ENCODE measurements around the gene FNDC3B.

Gene FNDC3B

DNA sequence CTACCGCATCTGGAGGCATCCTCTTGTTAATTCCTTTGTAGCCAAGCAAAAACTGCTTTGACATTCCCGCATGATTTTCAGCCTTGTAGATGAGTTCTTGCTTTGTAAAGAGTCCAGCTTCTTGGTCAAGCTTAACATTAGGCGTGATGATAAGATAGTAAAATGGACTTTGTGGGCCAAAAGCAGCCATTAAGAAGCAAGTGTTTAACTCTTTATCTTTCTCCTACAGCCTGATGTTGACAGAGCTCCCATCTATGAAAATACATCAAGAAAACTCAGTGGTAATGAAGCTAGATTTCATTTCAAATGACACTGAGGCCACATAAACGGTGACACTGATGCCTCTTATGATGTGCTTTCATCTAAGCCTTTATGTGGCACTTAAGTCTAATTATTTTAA, 33.2 kb downstream of the FNDC3B start:
- DNase-seq (ENCODE audit: low read depth in 2 of 2, low spot score in 1 of 2) = no peak

DNA sequence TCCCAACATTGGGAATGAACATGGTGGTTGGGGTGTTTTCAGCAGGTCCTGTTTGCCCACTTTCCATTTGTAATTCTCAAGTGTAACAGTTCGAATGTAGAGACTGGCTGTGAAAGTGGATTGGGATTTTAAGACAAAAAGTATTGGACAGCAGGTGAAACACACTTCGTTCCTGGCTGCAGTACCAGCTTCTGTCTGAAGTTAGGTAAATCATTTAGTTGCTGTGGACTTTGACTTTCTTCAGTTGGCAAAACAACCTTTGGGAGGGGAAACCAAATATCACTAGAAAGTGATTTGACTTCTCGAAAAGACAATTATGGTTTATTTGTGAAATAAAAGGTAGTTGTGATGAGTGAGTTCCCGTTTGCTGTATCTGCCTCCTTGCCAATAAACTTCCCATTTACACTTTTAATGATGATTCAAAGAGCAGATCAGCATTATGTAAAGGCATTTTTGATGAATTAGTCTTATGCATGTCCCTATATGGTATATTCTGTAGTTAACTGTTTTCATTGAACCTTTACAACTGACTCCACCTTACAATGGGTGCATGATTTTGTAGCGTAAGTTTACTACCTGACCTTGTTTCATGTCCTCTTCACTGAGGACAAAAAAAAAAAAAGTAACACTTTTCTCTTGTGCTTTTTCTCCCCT, 34.0 kb downstream of the FNDC3B start:
- no peak for DNase-seq (ENCODE audit: low read depth in 2 of 2, low spot score in 1 of 2)

DNA sequence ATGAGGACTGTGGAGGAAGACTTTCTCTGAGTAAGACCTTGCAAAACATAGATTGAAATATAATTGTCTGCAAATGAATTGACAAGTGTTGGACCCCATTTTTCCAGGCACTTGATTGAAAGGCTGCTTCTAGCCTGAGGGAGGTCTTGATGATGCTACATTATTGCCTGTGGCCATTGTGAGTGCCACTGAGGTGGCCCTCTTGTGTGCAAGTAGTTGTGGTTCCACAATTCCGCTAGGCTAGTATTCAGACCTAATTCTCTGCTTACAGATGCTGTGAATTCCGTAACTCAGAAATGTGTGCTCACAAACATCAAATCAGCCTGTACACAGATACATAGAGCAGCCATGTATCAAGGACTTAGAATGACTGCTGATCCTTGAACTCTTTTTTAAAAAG, 34.7 kb downstream of the FNDC3B start:
- no peak for DNase-seq (ENCODE audit: low read depth in 2 of 2, low spot score in 1 of 2)

DNA sequence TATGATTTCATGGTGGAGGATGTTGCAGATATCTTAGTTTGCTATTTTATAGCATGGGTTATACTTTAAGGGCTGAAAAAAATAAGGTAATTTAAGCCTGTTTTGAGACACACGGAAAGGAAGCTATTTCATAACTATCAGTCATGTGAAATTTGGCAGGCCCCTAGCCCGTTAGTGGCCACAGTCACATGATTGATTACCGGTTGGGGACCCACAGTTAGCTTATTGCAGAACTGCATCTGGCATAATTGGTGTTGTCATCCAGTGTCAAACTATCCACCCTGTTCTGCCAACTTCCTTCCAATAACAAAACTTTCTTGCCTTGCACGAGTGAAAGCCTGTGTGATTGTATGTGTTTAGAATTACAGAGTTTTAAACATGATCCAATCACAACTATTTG, 35.2 kb downstream of the FNDC3B start:
- no peak for DNase-seq (ENCODE audit: low read depth in 2 of 2, low spot score in 1 of 2)

DNA sequence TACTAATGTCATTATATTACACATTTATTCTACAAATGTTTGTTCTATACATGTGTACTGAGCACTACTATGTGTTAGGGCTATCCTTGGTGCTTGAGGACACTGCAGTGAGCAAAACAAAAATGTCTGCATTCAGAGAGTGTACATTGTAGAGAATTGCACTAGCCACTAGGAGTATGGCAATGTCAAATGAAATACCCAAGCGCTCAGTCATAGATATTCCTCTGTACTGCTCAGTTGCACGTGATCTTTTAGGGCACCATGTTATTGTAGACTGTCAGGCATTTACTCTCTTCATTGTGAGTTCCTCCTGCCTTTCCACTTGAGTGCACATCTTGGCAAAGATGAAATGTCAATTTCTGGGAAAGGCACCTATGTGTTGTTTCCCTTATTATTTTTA, 36.8 kb downstream of the FNDC3B start:
- no peak for DNase-seq (ENCODE audit: low read depth in 2 of 2, low spot score in 1 of 2)

DNA sequence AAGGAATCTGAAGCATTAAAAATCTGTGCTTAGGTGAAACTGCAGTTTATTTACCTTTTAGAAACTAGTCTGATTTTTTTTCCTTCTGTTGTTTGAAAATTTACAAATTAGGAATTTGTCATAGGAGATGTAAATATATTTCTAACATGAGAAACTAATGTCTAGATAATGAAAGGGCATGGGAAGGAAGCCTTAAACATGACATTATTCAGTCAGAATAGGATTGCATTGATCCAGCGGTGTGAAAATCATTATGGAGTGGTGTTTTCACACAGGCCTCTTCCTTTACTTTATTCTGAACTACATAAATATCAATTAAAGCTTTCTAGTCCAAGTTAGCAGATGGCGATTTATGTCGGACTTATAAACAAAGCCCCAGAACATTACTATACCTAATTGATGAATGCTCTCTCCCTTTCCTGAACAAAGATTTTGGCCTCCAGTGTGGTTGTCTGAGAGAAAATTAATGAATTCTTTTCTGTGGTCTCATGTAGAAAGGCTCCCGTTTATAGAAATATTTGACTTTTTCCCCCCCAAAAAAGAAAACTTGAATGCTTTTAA, 37.9 kb downstream of the FNDC3B start:
- DNase-seq (ENCODE audit: low read depth in 2 of 2, low spot score in 1 of 2) = no peak

DNA sequence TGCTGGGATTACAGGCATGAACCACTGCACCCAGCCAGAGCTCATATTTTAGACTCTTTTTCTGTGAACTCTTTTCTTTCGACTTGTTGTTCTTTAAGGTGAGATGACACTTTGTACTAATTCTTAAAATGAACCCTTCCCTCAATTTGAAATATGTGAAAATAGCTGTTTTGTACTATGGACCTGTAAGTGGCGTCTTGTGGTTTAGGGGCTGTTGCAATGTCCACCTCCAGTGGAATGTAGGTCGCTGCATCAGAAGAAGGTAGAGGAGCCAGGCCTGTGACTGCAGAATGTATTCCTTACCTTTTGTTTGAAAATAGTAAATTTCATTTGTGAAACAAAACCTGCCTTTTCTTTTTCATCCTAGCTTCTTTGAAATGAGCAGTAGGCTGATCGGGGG, 38.9 kb downstream of the FNDC3B start:
- no peak for DNase-seq (ENCODE audit: low read depth in 2 of 2, low spot score in 1 of 2)

DNA sequence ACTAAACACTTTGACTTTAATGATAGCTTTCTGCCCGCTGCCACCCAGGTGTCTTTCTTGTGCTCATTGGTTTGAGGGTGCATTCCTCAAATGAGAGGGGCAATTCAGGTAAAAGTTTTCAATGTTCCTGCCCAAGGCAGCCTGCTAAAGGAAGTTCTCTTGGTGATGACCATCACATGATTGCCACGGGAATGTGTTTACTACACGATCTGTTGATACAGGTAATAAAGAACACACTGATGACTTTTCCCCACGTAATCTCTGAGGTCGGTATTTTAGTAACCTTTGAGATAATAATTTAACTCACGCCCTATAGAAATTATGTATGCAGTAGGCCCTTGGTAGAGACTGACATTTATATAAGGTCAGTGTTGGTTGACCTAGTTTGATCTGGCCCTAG, 39.3 kb downstream of the FNDC3B start:
- no peak for DNase-seq (ENCODE audit: low read depth in 2 of 2, low spot score in 1 of 2)

DNA sequence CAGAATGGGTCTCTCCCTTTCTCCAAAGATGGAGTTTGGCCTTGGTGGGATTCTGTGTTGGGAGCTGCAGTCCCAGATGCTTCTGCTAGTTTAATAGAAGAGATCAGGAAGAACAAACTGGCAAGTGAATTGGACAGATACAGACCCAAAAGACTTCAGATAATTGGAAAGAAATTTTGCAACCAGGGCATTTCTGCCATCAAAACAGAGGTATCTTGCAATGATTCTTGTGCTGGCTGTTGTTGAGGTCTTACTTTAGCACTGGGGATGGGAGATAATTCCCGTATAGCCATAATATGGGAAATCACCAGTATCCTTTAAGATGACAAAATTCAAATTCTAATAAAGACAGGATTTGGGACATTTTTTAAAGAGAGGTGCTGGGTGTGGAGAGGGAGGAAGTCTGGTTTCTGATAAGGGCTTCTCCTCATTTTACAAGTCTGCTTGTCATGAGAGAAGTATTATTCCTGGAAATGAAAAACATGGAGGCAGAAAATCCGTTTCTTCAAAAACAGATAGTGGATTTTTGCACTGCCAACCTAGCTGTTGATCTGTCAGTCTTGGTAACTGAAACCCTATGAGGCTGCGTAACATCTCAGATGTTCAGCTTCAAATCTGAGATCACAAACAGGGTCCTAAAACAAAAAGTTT, 40.1 kb downstream of the FNDC3B start:
- DNase-seq (ENCODE audit: low read depth in 2 of 2, low spot score in 1 of 2) = no peak

DNA sequence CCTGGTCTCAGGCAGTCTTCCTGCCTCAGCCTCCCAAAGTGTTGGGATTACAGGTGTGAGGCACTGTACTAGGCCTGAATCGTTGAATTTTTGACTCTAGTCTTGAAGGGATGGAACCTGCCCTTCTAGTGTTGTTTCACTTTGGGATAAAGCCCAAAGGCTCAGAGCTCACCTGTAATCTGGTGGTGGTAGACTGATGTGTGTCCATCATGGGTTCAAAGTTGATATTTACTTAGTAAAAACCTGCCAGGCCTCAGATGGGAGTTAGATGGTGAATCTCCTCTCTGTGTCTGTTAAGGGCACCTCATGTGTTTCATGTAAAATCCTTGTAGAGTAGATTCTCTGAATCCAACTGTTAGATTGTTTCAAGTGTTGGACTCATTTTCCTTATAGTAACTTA, 41.1 kb downstream of the FNDC3B start:
- DNase-seq (ENCODE audit: low read depth in 2 of 2, low spot score in 1 of 2) = no peak

DNA sequence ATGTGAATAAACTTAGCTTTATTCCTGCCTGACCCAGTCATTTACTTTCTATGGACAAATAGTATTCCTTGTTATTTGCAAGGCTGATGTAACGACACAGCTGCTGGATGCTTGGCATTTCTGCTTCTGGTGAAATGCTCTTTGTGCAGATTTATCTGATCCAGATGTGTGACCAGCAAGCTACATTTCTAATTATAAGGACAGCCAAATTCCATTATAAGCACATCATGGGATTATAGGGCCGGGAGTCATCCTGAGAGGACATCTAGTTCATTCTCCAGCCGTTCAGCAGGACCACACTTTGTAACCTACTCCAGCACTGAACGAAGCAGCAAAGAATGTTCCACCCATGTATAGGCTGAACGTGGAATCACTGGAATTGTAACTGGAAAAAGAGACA, 42.9 kb downstream of the FNDC3B start:
- DNase-seq (ENCODE audit: low read depth in 2 of 2, low spot score in 1 of 2) = no peak

DNA sequence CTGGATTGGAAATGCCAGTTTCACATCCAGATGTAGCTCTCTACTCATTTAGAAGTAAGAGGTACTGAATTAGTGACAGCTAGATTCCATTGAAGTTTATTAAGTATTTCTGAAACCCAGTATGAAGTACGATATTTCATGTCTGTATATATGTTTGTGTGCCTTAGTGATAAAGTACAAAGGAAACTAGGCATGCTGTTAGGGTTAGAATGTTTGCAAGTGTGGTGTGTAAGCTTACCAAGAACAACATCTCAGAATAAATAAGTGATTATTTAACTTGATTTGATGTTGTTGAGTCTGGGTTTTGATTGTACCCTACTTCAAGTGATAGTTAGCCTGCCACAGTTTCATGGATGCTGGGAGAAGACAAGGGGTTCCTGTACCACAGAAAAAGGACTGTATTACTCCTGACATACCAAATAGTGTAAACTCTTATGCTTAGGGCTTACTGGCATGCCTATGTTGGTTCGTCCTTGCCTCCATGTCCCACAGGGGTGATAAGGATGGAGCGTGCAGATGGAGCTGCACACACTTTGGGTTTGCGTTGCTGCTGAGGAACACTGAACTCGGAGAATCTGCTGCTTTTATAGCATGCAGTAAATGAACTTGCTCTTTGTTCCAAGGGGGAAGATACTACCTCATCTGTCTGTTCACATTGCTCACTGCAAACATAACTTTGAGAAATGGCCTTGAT, 43.6 kb downstream of the FNDC3B start:
- no peak for DNase-seq (ENCODE audit: low read depth in 2 of 2, low spot score in 1 of 2)

DNA sequence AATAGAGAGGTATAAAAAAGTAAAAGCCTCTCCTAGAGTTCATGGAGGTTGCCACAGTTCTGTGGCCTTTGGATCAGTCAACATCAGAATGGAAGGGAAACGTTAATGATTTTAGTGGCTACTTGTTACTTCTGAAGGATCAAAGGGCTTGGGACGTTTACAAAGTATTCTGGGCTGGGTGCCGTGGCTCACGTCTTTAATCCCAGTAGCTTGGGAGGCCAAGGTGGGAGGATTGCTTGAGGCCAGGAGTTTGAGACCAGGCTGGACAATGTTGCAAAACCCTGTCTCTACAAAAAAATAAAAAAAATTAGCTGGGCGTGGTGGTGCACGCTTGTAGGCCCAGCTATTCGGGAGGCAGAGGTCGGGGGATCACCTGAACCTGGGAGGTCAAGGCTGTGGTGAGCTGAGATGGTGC, 44.6 kb downstream of the FNDC3B start:
- DNase-seq (ENCODE audit: low read depth in 2 of 2, low spot score in 1 of 2) = no peak

DNA sequence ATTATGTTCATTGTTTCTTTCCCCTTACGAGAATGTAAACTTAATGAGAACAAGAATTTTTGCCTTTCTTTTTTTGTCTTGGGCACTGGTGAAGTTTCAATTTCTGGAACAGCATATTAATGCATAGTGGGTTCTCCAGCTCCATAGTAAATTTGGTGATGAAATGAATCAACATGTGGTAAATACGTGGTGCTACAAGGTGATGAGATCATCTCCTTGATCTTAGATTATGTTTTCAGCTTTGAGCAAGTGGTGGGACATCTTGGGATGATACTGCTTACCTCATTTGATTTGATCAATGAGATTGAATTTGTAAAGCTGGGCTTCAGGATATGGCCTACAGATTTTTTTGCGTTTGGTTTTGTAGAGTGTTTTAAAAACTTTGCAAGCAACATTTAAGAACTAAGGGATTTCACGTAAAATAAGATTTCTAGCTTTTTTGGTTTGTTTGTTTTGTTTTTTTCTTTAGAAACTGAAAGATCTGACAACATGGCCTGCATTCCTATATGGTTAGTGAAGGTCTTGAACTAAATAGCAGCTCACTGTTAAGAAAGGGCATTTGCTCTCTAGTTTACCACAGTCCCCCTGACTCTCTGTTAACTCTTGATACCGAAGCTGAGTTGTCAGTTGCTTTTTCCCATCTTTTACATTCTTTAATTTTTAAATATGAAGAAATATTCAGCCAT, 45.6 kb downstream of the FNDC3B start:
- no peak for DNase-seq (ENCODE audit: low read depth in 2 of 2, low spot score in 1 of 2)

DNA sequence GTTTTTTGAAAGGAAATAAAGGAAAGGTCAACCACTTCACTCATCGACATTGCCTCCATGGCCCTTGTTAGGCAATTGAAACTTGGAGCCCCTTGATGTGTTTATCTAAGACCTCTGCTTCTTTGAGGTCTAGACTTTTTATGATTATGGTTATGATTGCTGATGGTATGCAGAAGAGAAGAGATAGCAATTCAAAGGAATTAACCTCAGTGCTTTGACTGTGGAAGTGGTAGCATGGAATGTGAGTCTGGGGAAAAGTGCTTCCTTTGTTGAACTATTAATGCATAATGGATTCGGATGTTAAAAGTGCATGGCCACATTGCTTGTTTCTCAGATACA, 46.1 kb downstream of the FNDC3B start:
- DNase-seq (ENCODE audit: low read depth in 2 of 2, low spot score in 1 of 2) = no peak

DNA sequence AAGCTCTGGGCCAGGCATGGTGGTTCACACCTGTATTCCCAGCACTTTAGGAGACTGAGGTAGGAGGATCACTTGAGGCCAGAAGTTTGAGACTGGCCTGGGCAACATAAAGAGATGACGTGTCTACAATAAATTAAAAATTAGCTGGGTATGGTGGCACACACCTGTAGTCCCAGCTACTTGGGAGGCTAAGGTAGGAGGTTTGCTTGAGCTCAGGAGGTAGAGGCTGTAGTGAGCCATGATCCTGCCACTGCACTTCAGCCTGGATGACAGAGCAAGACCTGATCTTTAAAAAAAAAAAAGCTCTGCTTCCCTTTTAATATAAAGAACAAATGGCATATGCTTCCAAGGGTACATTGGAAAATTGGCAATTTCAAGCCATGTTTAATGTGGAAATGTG, 46.7 kb downstream of the FNDC3B start:
- DNase-seq (ENCODE audit: low read depth in 2 of 2, low spot score in 1 of 2) = no peak

DNA sequence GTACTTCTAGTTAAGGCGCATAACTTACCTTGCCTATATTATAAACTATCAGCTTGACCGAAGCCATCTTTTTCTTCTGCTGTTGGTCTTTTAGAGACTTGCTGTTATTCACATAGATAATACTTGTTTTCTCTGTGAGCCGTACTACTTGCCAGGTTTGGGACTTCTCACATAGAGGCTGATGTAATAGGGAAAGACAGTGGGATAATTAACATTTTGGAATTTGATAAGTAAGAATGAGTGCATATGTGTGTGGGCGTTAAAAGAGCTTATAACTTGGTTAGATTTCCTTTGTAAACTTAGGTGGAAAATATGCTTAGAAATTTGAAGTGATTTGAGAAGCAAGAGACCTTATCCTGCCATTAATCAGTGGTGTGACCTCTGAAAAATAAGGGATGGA, 47.8 kb downstream of the FNDC3B start:
- no peak for DNase-seq (ENCODE audit: low read depth in 2 of 2, low spot score in 1 of 2)

DNA sequence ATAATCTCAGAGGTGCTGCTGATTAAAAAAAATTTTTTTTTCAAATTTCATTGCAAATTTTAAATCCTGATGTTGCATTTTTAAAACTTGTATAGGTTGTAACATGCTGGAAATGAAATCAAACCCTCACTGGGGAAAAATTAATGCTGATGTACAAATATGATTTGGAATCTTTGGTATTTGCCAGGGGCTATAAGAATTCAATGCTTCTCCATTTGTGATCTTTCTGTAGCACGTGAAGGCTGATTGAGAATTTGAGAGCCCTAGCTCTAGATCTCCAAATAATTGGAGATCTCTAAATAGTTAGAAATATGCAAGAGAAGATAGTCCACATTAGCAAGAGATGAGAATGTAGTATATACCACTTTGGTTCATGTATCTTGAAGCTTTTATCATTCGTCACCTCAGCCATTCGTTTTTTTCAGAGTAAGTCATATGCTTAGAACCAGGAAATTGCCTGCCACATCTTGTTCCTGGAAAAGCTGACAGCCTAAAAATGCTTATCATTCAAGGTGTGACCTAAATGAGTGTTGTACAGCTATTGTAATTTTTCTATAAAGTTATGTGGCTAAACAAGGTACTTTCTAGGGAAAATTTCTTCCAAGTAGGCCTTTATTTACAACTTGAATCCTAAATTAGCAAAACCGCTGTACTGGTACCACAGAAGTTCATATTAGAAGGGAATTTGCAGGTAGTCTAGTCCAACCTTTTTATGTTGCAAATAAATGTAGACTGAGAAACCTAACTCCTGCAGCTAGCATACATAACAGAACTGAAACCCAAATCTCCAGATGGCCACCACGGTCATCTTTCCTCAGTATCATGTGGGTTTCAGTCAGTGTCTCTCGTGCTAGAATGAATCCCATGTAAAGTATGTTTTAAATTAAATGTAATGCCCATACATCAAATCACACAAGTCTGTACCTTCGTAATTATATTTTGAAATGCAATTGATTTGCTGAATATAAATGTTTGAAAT, 48.5 kb downstream of the FNDC3B start:
- DNase-seq (ENCODE audit: low read depth in 2 of 2, low spot score in 1 of 2) = no peak

DNA sequence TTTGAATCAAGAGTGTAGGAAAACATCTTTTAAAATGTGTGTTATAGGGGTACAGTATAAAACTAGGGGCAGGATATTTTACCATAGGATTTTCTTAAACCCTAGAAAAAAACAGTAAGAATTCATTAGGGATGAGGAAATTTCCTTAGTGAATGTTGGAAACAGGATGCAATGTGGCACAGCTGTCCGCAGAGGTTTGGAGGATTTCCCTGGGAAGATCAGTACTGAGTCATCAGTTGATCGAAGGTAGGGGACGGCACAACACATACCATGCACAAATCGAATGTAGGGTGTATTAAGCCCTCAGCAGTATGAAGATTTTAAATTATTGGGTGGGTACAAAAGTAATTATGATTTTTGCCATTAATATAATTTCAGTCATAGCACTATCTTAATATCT, 49.9 kb downstream of the FNDC3B start:
- DNase-seq (ENCODE audit: low read depth in 2 of 2, low spot score in 1 of 2) = no peak

DNA sequence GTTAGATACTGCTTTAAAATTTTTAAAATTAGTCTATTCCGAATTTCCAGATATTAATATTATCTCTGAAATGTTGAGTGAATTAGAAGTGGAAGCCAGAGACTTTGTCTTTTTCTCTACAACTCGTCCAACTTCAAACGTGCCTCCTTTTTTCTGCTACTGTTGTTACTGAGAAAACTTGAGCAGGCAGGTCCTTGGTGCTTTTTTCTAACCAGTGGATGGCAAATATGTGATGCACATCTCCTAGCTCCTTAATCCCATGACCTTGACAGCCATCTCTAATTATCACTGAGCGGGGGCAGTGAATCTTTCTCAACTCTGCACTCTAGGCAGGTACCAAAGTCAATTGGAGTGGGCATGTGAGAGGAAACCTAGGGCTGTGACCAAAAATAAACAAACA, 50.7 kb downstream of the FNDC3B start:
- DNase-seq (ENCODE audit: low read depth in 2 of 2, low spot score in 1 of 2) = no peak

DNA sequence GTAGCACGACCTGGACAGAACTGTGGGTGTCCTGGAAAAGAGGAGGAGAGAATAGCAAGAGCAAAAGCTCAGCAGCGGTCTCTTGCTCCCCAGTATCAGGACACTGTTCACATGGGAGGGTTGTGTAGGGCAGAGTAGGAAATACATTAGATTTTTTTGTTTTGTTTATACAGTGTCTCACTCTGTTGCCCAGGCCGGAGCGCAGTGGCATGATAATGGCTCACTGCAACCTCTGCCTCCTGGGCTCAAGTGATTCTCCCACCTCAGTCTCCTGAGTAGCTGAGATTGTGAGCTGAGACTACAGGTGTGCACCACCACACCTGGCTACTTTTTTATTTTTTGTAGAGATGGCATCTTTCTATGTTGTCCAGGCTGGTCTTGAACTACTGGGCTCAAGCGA, 53.3 kb downstream of the FNDC3B start:
- no peak for DNase-seq (ENCODE audit: low read depth in 2 of 2, low spot score in 1 of 2)

Measured in stimulated activated CD8-positive, alpha-beta memory T cell treated with anti-CD3 and anti-CD28 coated beads, Interleukin-4, amount 100 ng/mL, for 1 hour (primary cell).